A549 (cell line): ENCODE results near the gene LOXL1. TPM values are rescaled to one million over a fixed set of nuclear protein-coding genes. Genes with fewer than 3 reads are reported as not detected.

Experiments used
- ATAC-seq, 2 experiments: fragments of 200-7000 bp in 1 of 2; fragments of >200 bp in 1 of 2; cut with Nextera tagmentation in 1 of 2; cut with Tn5 transposase in 1 of 2; 3 replicates each; pipeline versions ENCODE4 v1.8.0 to v1.9.1; 2018 to 2020; ENCODE audit warnings: mild to moderate bottlenecking in 1 of 2, moderate library complexity in 1 of 2
- CTCF ChIA-PET: fragments of 300-600 bp; sonication (Branson Sonifier 250); formaldehyde crosslinking; extraction: SDS; loops from one replicate; lab custom pipeline; 2021; ENCODE audit warnings: antibody characterized with exemption, inconsistent platforms; lab: Yijun Ruan, JAX
- POLR2A ChIA-PET: fragments of 350-600 bp; formaldehyde crosslinking; extraction: SDS; loops from one replicate; lab custom pipeline; 2021; ENCODE audit warnings: antibody characterized with exemption, inconsistent platforms; lab: Yijun Ruan, JAX
- DNase-seq, 2 experiments: peaks; one replicate each; pipeline versions ENCODE4 v3.0.0 to v3.0.0-alpha.2; 2011 to 2016; ENCODE audit warnings: low read depth in 1 of 2, low spot score in 1 of 2
- FAIRE-seq: peaks from 2 replicates; lab custom pipeline; 2011; peaks lifted over from hg19 to GRCh38; lab: Jason Lieb, UNC
- H3K27ac ChIP-seq, 2 experiments: fragments of >200 bp; sonication (Bioruptor Twin); formaldehyde crosslinking; 3 replicates each; pipeline ENCODE4 v1.5.1; 2016 to 2017
- H3K4me1 ChIP-seq: fragments of >200 bp; sonication (Bioruptor Twin); formaldehyde crosslinking; 3 replicates; pipeline ENCODE4 v1.6.1; 2016
- H3K4me2 ChIP-seq: fragments of >200 bp; sonication (Bioruptor Twin); formaldehyde crosslinking; 3 replicates; pipeline ENCODE4 v1.6.1; 2016
- H3K4me3 ChIP-seq: fragments of >200 bp; sonication (Bioruptor Twin); formaldehyde crosslinking; 3 replicates; pipeline ENCODE4 v1.5.1; 2016
- H3K9me3 ChIP-seq: fragments of >200 bp; sonication (Bioruptor Twin); formaldehyde crosslinking; 3 replicates; pipeline ENCODE4 v1.6.1; 2016
- BHLHE40 ChIP-seq: IDR thresholded peaks from 2 replicates; pipeline ENCODE4 v1.6.1; 2012; ENCODE audit warnings: low read depth, low read length, inconsistent platforms
- CBX2 ChIP-seq: fragments of 200-600 bp; sonication (generic); IDR thresholded peaks from 2 replicates; pipeline ENCODE4 v1.6.1; 2016; ENCODE audit warnings: low read depth, mild to moderate bottlenecking, borderline replicate concordance
- CBX8 ChIP-seq: fragments of 200-600 bp; sonication (generic); IDR thresholded peaks from 2 replicates; pipeline ENCODE4 v1.6.1; 2016
- CHD2 ChIP-seq: fragments of 150-350 bp; IDR thresholded peaks from 2 replicates; pipeline ENCODE4 v1.6.1; 2014; ENCODE audit warnings: low read length; ENCODE audit not compliant: partially characterized antibody
- EHF ChIP-seq: fragments of 250-450 bp; sonication (Bioruptor Pico); IDR thresholded peaks from 2 replicates; pipeline ENCODE4 v1.5.0; 2020; ENCODE audit warnings: mild to moderate bottlenecking
- EP300 ChIP-seq, 2 experiments: fragments of >200 bp; sonication (Bioruptor Twin); formaldehyde crosslinking; IDR thresholded peaks; 2 replicates in 1 of 2; 3 replicates in 1 of 2; pipeline ENCODE4 v1.6.1; 2016 to 2017
- ESRRA ChIP-seq: fragments of 150-350 bp; IDR thresholded peaks from 2 replicates; pipeline ENCODE4 v1.6.1; 2014; ENCODE audit warnings: mild to moderate bottlenecking, low read length, borderline replicate concordance
- FOXS1 ChIP-seq: fragments of 250-450 bp; sonication (Bioruptor Pico); IDR thresholded peaks from 2 replicates; pipeline ENCODE4 v1.5.0; 2020; ENCODE audit warnings: mild to moderate bottlenecking, moderate library complexity
- HOXA7 ChIP-seq: fragments of 250-450 bp; sonication (Bioruptor Pico); IDR thresholded peaks from 2 replicates; pipeline ENCODE4 v1.5.0; 2020; ENCODE audit warnings: mild to moderate bottlenecking, moderate library complexity
- HOXB13 ChIP-seq: fragments of 250-450 bp; sonication (Bioruptor Pico); IDR thresholded peaks from 2 replicates; pipeline ENCODE4 v1.5.0; 2020; ENCODE audit warnings: low read depth, mild to moderate bottlenecking, moderate library complexity
- JUN ChIP-seq, 2 experiments: fragments of >200 bp; sonication (Bioruptor Twin); formaldehyde crosslinking; IDR thresholded peaks; 2 replicates in 1 of 2; 3 replicates in 1 of 2; pipeline ENCODE4 v1.6.1; 2016 to 2017
- KDM1A ChIP-seq: fragments of 200-600 bp; sonication (generic); IDR thresholded peaks from 2 replicates; pipeline ENCODE4 v1.6.1; 2016; ENCODE audit warnings: low read depth, mild to moderate bottlenecking
- KDM5A ChIP-seq: fragments of 200-600 bp; sonication (generic); IDR thresholded peaks from 2 replicates; pipeline ENCODE4 v1.6.1; 2016; ENCODE audit warnings: antibody characterized with exemption, mild to moderate bottlenecking
- NFE2L2 ChIP-seq: fragments of 150-350 bp; conservative IDR thresholded peaks from 2 replicates; pipeline ENCODE4 v1.6.1; 2014; ENCODE audit warnings: low read length
- NR3C1 ChIP-seq: fragments of >200 bp; sonication (Bioruptor Twin); formaldehyde crosslinking; IDR thresholded peaks from 3 replicates; pipeline ENCODE4 v1.6.1; 2017
- PHF8 ChIP-seq: fragments of 200-600 bp; sonication (generic); IDR thresholded peaks from 2 replicates; pipeline ENCODE4 v1.6.1; 2016; ENCODE audit warnings: low read depth, mild to moderate bottlenecking, antibody characterized with exemption, moderate library complexity, borderline replicate concordance
- POLR2AphosphoS2 ChIP-seq: conservative IDR thresholded peaks from 2 replicates; pipeline ENCODE4 v1.6.1; 2012; ENCODE audit warnings: low read length, improper control_type of control experiment, inconsistent platforms
- RNF2 ChIP-seq: fragments of 200-600 bp; sonication (generic); IDR thresholded peaks from 2 replicates; pipeline ENCODE4 v1.6.1; 2016; ENCODE audit warnings: low read depth, mild to moderate bottlenecking, antibody characterized with exemption, moderate library complexity, borderline replicate concordance
- SREBF2 ChIP-seq: fragments of 450-650 bp; IDR thresholded peaks from 2 replicates; pipeline ENCODE4 v1.6.1; 2014; ENCODE audit warnings: mild to moderate bottlenecking, moderate library complexity
- TFCP2L1 ChIP-seq: fragments of 250-450 bp; sonication (Bioruptor Pico); IDR thresholded peaks from 2 replicates; pipeline ENCODE4 v1.5.0; 2021; ENCODE audit warnings: mild to moderate bottlenecking
- WGBS: methylation state at CpG from one replicate; pipeline ENCODE4 v1.1.6; 2017; ENCODE audit errors: missing lambda C conversion rate; 5-methylcytosine and 5-hydroxymethylcytosine counted together
- polyA plus RNA-seq, 4 experiments: library from polyadenylated mRNA; depleted of rRNA in 3 of 4; stranded (reverse); fragments of >200 nt; fragmentation: RNase III in 1 of 4; extraction: RNeasy Plus Mini Kit Qiagen cat#74134 plus additional on column Dnase treatment in 1 of 4; gene quantifications; 2 replicates in 3 of 4; 3 replicates in 1 of 4; pipeline ENCODE4 v1.2.3, GENCODE V29; 2011 to 2017
- TF ChIP-seq, protein P1 (sequence below): fragments of 250-450 bp; sonication (Bioruptor Pico); IDR thresholded peaks from 2 replicates; pipeline ENCODE4 v1.5.0; 2021; ENCODE audit warnings: mild to moderate bottlenecking, moderate library complexity, borderline replicate concordance
- TF ChIP-seq, protein P2 (sequence below): IDR thresholded peaks from 2 replicates; pipeline ENCODE4 v1.6.1; 2012

LOXL1 gene
- polyA plus RNA-seq, 2 of the 4 experiments (the other 2 are of a cell fraction), result 0.62 to 0.65 TPM

DNA sequence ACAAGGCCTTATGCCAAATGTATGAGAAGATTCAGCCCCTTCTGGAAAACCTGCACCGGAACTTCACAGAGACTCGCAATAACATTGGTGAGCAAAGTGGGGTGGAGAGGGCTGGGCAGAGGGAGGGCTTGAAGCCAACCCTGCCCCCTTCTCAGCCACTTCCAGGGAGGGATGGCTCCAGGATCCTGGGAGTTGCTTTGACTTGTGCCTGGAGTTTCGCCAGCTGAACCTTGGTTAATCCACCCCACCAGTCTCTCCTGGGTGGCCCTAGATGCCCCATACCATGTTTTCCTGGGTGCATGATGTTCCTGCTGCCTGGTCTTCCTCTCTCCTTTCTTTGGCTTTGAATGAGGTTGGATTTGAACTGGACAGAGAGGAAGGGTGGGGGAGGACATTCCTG, 42.1 kb upstream of the LOXL1 start:
- no peaks in the 10 kb centered on the region for H3K9me3 ChIP-seq
- no peak for ATAC-seq
- no peaks in the 10 kb centered on the region for H3K4me1 ChIP-seq
- H3K27ac ChIP-seq, result no peak overlapping the region
- ChIA-PET POLR2A (no interaction called here), CTCF (interaction anchor here (1.3 kb wide), 1 partner anchor 43 kb away, joined by 3 read pairs; no protein-coding TSS in a partner anchor)
- no peak overlapping the region for H3K4me2 ChIP-seq
- TF ChIP-seq TFCP2L1 (CRISPR knock-in tag) (no peak), NFE2L2 (no peak), NR3C1 (no peak), FOXS1 (CRISPR knock-in tag) (no peak)
- DNase-seq, result no peak
- no peak overlapping the region for H3K4me3 ChIP-seq
- FAIRE-seq, result no peak
- 54% methylated on average over 3 of the region's 3 CpGs for WGBS

DNA sequence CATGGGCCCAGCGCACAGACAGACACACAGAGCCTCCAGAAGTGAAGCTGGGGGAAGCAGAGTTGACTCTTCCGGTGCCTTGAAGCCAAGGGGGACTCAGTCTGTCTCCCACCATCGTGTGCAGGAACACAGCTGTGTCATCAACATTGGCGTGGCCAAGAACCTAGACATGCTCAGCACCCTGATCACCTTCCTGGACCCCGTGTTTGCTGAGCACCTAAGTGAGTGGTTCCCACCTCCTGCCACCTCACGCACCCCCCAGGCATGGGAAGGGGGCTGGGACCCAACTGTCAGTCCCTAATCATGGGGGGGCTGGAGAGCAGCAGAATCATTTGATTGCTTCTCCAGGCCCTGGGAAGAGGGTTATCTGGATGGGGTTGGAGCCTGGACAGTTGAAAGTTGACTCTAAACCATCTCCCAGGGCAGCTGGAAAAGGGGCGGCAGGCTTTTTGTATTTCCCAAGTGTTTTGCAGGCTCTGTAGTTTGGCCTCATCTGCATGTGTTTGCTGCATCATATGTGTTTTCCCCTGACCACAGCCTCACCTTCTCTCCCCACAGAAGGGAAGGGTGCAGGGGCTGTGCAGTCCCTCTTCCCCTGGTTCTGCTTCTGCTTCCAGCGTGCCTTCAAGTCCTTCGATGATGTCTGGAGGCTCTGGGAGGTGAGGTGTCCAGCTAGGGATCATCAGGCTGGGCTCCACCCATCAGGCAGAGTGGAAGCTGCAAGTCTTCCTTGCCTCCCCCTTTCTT, 40.1 kb upstream of the LOXL1 start:
- Histone ChIP-seq H3K4me2 (no peak overlapping the region), H3K4me3 (no peak overlapping the region), H3K27ac (no peak overlapping the region), H3K9me3 (no peaks in the 10 kb centered on the region), H3K4me1 (no peaks in the 10 kb centered on the region)
- WGBS, result 46% methylated on average over 6 of the region's 9 CpGs
- TF ChIP-seq BHLHE40 (no peak), RNF2 (no peak), POLR2AphosphoS2 (no peak), SREBF2 (no peak), JUN (IDR thresholded peaks at IDR 0.05) (no peak), KDM5A (no peak), KDM1A (no peak), NR3C1 (no peak), HOXB13 (CRISPR knock-in tag) (no peak)
- TF ChIP-seq, protein P1, sequence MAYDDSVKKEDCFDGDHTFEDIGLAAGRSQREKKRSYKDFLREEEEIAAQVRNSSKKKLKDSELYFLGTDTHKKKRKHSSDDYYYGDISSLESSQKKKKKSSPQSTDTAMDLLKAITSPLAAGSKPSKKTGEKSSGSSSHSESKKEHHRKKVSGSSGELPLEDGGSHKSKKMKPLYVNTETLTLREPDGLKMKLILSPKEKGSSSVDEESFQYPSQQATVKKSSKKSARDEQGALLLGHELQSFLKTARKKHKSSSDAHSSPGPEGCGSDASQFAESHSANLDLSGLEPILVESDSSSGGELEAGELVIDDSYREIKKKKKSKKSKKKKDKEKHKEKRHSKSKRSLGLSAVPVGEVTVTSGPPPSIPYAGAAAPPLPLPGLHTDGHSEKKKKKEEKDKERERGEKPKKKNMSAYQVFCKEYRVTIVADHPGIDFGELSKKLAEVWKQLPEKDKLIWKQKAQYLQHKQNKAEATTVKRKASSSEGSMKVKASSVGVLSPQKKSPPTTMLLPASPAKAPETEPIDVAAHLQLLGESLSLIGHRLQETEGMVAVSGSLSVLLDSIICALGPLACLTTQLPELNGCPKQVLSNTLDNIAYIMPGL, result no peak
- FAIRE-seq (no peak), DNase-seq (no peak), ATAC-seq (no peak)
- ChIA-PET POLR2A (no interaction called here), CTCF (no interaction called here)

DNA sequence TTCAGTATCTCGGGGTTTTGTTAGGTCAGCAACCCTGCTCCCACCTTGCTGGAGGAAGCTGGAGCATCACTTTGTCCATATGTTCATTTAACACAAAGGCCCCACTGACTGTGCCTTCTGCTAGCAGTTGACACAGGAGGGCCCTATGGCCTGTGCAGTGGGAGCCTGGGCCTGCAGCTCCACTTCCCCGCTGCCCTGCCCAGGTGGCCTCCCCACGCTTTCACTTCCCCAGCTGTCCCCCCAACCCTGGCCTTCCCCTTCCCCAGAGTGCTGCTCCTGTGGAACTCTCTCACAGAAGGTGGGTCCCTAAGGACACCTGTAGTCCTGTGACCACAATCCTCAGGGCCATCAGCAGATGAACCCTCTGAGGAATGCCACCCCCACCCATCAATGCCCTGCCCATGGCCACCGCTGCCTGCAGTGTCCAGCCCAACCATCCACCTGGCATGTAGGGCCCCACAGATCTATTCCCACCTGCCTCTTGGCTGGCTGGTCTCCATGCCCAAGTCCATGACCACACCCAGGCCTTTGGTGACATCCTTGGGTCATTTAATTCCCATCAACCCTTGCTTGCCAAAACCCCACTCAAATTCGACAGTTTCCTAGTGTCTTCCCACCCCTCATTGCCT, 39.4 kb upstream of the LOXL1 start:
- no peak overlapping the region for H3K4me3 ChIP-seq
- no peak for FAIRE-seq
- ChIA-PET POLR2A (no interaction called here), CTCF (no interaction called here)
- no peaks in the 10 kb centered on the region for H3K4me1 ChIP-seq
- ATAC-seq, result no peak
- DNase-seq, result no peak
- H3K27ac ChIP-seq, result no peak overlapping the region
- no peaks in the 10 kb centered on the region for H3K9me3 ChIP-seq
- WGBS, result 39% methylated on average over 3 of the region's 5 CpGs
- no peak for TF ChIP-seq HOXA7 (CRISPR knock-in tag)
- TF ChIP-seq CHD2, result no peak
- no peak for TF ChIP-seq NR3C1
- no peak for TF ChIP-seq EP300 (IDR thresholded peaks at IDR 0.05)
- no peak overlapping the region for H3K4me2 ChIP-seq

DNA sequence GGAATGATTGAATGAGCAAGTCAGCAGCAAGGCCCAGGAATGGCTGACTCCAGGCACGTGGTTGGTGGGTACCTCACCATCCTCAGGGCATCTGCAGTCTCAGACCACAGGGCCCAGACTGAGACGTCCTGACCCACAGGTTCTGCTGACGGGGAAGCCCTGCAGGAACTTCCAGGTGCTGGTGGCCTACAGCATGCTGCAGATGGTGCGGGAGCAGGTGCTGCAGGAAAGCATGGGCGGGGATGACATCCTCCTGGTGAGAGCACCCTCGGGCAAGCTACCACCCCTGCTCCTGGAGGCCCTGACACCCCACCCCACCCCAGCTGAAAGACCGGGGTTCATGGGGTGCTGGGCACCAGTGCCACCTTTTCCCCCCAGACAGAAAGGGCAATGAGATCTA, 38.8 kb upstream of the LOXL1 start:
- no peak for DNase-seq
- H3K4me2 ChIP-seq, result no peak overlapping the region
- no peak for ATAC-seq
- no peak overlapping the region for H3K27ac ChIP-seq
- no peak overlapping the region for H3K4me3 ChIP-seq
- TF ChIP-seq ESRRA (no peak), PHF8 (no peak), HOXA7 (CRISPR knock-in tag) (no peak), CBX8 (no peak), EHF (no peak), CBX2 (no peak)
- TF ChIP-seq, protein P2, sequence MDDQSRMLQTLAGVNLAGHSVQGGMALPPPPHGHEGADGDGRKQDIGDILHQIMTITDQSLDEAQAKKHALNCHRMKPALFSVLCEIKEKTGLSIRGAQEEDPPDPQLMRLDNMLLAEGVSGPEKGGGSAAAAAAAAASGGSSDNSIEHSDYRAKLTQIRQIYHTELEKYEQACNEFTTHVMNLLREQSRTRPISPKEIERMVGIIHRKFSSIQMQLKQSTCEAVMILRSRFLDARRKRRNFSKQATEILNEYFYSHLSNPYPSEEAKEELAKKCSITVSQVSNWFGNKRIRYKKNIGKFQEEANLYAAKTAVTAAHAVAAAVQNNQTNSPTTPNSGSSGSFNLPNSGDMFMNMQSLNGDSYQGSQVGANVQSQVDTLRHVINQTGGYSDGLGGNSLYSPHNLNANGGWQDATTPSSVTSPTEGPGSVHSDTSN, result no peak
- no peaks in the 10 kb centered on the region for H3K4me1 ChIP-seq
- 0% methylated on average over 1 of the region's 7 CpGs for WGBS
- no peak for FAIRE-seq
- ChIA-PET CTCF (interaction anchor here (0.7 to 1.7 kb wide), 3 partner anchors 11 to 33 kb away, joined by 3 to 5 read pairs (median 4); no protein-coding TSS in a partner anchor), POLR2A (no interaction called here)
- no peaks in the 10 kb centered on the region for H3K9me3 ChIP-seq
